ENCODE results near the gene CAB39L. TPM values are rescaled to one million over a fixed set of nuclear protein-coding genes. Genes with fewer than 3 reads are reported as not detected.
A peak's percentile ranks its signal among the peaks of the same experiment; 100 is the strongest.
"Not testable (repeated sequence)": the region's sequence is repeated elsewhere in the genome, so short reads cannot be mapped to it uniquely, and the experiment has no call there.

CAB39L gene
- total RNA-seq, 1 donor from 2014 or later: 19.3 TPM

DNA sequence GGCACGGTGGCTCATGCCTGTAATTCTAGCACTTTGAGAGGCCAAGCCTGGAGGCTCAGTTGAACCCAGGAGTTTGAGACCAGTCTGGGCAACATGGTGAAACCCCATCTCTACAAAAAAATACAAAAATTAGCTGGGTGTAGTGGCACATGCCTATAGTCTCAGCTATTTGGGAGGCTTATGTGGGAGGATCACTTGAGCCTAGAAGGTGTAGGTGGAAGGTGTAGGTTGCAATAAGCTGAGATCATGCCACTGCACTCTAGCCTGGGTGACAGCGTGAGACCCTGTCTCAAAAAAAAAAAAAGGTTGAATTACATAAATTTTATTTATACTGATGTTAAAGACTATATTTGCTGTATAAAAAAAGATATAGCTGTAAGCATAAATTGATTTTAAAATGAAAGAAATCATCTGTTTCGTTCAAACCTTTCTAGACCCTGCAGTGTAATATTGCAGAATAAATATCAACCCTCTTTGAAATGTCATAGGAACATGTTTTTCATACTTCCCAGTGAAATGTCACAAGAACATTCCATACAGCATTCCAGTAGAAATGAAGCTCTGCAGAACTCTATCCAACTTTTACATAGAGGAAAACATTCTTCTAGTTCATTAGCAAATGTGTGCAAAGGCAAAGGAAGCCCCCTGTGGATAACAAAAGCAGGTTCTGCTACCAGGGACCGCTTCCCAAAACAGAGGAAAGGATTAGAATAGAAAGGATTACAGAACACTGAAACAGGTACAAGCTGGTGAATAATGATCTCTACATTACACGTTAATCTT, 76.0 kb downstream of the CAB39L start:
- DNase-seq: no peak
- peak; percentile 49 for ATAC-seq (ENCODE audit: poor library complexity)
- intact Hi-C loops (cut with DNase I): no loop called here

DNA sequence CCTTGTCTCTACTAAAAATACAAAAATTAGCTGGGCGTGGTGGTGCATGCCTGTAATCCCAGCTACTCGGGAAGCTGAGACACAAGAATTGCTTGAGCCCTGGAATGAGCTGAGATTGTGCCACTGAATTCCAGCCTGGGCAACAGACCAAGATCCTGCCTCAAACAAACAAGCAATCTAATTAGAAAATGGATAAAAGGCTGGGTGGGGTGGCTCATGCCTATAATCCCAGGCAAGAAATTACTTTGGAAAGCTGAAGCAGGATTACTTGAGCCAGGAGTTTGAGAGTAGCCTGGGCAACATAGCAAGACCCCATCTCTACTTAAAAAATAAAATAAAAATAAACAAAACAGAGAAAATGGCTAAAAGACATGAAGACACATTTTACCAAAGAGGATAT, 77.0 kb downstream of the CAB39L start:
- intact Hi-C loops (cut with DNase I): no loop called here
- DNase-seq: no peak
- ATAC-seq (ENCODE audit: poor library complexity): no peak

DNA sequence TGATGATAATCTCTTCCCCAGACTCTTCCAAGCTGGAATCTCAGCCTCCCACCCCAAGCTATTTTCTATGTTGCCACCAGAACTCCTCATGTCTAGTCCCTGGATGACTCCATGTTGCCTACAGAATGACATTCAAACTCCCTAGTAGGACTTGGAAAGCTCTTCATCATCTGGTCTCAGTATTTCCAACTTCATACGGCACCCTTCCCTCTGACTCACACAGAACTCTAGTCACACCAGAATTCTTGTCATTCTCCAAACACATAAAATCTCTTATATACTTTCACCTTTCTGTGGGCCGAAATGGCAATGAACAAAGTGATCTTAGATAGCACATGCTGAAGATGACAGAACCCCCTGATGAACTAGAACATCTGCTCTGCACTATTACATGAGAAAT, 86.2 kb downstream of the CAB39L start:
- ATAC-seq (ENCODE audit: poor library complexity): no peak
- intact Hi-C loops (cut with DNase I): no loop called here
- DNase-seq: no peak

DNA sequence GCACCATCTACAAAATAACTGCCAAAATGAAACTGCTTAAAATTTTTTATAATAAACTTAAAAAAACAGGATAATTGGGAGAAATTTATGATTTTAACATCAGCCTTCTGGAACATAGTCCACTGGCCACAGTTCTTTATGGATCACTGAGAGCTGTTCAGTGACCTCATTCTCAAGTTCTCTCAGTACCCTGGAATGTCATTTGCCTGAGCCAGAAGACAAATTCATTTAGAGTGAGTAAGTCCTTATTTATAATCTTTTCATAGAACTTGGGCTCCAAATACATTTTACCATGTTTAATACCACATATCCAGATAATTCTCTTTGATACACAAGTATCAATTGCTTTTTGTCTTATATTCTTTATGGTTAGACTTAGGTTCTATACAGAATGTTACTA, 87.6 kb downstream of the CAB39L start:
- ATAC-seq (ENCODE audit: poor library complexity): peak; percentile 80
- DNase-seq: no peak
- intact Hi-C loops (cut with DNase I): no loop called here

DNA sequence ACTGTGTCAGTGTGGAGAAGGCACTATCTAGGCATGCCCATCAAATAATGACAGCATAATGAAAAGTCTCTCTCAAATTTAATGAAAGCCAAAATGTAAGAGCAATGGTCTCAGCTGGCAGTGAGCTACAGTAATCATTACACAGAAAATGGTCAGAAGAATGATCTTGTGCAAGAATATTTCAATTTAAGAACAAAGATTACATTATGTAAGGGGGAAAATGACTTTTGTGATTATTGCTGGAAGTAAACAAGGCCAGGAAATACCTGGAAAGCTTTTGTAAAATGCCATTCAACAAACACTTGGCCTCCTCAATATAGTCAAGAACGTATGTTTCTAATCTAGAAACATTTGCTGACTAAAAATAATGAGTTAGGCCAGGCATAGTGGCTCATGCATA, 89.1 kb downstream of the CAB39L start:
- intact Hi-C loops (cut with DNase I): no loop called here
- ATAC-seq (ENCODE audit: poor library complexity): no peak

DNA sequence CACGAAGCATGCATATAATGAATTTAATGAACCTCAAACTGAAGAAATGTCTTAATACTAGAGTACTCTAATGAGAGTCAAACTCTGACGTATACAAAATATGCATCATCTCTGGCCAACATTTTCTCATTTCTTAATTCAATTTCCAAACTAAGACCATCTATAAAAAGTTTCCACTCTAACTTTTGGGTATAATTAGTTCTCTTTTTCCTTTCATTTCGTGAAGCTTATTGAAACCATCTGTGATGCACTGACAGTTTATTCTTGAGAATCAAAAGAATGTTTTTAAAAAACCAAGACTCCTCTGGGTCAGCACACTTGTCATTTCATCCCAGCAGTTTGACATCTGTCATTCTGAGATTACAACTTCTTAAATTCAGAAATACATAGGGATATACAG, 90.0 kb downstream of the CAB39L start:
- intact Hi-C loops (cut with DNase I): no loop called here
- no peak for DNase-seq
- ATAC-seq (ENCODE audit: poor library complexity): no peak

More for the DNA sequence above, 89.1 kb downstream of the CAB39L start:
- no peak for DNase-seq

DNA sequence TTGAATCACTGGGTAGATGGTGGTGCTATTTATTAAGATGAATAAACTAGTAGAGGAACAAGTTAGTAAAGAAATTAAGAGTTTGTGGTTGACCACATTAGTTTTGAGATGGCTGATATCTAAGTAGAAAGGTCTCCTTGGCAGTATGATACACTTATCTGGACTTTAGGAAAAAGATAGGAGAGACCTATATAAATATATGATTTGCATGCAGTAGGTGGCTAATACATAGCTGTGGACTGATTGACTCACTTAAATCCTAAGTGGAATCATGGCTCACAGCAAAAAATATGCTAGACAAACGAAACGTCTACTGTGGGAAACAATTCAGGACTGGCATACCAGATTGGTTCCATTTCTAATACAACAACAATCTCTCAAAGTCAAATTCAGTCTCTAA, 92.0 kb downstream of the CAB39L start:
- ATAC-seq (ENCODE audit: poor library complexity) (no peak), DNase-seq (no peak)
- intact Hi-C loops (cut with DNase I): no loop called here

DNA sequence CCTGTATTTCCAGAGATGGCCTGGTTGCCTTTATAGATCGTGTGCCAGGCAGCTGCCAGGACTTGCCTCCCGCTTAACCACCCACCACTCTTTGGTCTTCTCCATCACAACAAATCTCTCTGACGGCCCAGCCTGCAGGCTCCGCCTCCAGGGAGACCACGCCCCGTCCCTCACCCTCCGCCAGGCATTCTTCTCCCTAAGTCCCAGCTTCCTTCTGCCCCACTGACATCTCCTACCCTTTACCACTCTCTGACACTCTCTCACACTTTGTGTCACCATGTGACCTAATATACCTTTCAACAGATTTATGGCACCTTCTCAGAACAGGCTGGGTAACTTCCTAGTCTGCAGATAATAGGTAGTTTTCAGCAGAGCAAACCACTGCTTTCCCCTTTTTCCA, 95.1 kb downstream of the CAB39L start:
- DNase-seq (no peak), ATAC-seq (ENCODE audit: poor library complexity) (no peak)
- intact Hi-C loops (cut with DNase I): no loop called here

DNA sequence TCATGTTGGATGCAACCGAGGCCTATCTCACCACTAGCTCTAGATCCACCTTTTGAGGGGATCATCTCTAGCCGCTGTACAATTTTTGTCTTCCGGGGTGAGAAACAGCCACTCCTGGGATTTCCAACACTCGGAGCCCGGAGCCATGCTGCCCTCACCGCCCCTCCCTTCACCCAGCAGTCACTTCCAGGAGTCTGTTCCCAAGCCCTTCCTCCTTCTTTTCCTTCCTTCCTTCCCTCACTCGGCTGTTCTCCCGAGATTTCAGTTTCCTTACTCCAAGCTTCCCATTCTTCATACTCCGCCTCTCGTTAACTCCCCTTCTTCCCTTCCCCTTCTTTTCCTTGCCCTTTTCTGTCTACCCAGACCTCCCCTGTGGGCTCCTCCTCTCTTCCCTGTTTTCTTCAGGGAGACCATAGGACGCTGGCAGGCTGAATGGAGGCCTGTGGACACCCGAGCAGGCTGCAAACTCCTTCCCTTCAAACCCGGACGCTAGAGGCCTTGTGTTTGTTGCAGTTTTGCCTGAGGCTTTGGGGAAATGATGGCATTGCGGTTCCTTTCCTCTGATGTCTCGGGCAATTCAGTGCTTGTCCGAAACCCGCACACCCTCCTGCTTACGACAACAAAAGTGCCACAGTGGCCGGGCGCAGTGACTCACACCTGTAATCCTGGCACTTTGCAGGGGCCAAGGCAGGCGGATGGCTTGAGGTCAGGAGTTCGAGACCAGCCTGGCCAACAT, 96.0 kb downstream of the CAB39L start:
- intact Hi-C loops (cut with DNase I): no loop called here
- ATAC-seq (ENCODE audit: poor library complexity): no peak
- DNase-seq: no peak

DNA sequence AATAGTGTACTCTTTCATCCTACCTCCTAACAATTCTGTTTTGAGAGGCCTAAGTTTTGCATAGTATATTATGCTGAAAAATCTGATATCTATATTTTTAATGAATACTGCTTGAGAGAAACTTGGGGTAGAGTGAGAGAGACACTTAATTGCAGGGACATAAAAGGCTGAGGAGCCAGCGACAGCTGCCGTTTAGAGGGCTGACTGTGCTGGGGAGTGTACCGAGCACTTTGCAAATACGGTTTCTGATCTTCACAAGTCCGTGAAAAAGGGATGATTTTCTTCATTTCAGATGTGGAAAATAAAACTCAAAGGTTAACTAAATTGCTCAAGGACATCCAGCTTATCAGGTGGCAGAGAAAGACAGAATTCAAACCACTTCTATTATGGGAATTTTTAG, 97.4 kb downstream of the CAB39L start:
- intact Hi-C loops (cut with DNase I): no loop called here
- no peak for DNase-seq
- ATAC-seq (ENCODE audit: poor library complexity): no peak

DNA sequence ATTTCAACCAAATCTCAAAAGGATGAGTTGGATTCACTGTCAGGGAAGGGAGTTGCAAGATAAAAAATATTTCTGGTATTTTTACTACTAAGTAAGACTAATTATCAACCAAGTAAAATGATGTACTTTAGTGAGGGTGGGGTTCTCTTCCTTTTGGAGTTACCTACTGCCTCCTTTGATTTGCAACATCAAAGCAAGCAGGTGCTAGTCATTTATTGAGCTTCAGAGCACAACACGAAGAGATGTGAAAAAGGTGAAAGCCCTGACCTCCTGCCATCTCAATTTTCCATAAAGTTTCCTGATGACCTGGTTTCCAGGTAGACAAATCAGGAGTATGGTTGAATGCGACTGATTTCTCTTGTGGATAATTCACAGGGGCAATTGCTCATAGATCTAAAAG, 100.1 kb downstream of the CAB39L start:
- DNase-seq (no peak), ATAC-seq (ENCODE audit: poor library complexity) (no peak)
- intact Hi-C loops (cut with DNase I): no loop called here

DNA sequence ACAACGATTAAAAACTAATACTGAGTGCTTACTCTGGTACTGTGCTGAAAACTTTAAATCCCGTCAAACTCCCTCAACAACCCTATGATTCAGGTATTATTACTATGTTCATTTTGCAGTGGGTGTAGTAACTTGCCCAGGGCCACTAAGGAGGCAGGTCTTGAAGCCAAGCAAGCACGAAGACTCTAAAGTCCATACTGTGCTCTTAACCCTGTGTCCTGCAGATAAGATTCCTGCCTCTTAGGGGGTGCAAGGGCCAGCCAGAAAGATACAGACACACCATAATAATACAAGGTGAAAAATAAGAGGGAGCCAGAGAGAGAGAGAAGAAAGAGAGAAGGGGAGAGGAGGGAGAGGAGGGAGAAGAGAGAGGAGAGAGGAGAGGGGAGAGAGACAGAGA, 100.6 kb downstream of the CAB39L start:
- no peak for ATAC-seq (ENCODE audit: poor library complexity)
- no peak for DNase-seq
- intact Hi-C loops (cut with DNase I): no loop called here

DNA sequence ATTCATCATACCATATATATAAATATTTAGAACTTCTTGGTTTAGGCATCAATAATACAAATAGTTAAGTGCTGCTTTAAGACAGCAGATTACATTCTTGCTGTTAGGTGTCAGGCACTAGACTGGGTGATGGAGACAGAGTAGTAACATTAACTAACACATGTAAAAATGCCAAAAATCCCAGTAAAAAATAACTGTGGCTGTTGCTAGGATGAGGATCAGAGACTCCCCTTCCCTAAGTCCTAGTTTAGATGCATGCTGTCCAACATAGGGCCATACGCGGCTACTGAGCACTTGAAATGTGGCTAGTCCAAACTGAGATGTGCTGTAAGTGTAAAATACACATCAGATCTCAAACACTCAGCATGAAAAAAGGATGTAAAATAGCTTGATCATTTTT, 101.4 kb downstream of the CAB39L start:
- no peak for ATAC-seq (ENCODE audit: poor library complexity)
- DNase-seq: no peak
- intact Hi-C loops (cut with DNase I): no loop called here

DNA sequence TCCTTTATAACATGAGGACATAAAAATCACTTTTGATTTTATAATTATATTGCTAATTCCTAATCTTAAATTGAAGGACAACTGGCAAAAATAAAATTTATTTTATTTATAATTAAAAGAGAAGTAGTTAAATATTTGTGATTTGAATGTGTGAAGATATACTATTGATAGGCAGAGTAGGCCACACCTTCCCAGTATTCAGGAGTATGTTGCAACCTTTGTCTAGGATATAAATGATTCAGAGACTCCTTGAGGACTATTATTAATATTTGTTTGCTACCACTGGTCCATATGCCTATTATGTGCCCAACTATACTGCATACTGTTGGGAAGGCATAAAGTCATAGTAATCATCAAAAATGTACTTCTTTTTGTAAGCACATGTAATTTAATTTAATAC, 101.9 kb downstream of the CAB39L start:
- intact Hi-C loops (cut with DNase I): no loop called here

DNA sequence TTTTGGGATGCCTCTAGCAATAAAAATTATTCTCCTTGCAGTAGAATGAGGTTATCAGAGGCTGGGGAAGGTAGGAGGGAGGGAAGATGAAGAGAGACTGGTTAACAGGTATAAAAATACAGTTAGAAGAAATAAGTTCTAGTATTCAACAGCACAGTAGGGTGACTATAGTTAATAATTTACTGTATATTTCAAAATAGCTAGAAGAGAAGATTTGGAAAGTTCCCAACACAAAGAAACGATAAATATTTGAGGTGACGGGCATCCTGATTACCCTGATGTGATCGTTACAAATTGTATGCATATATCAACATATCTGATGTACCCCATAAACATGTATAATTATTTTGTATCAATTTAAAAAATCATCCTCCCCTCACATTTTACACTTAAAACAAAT, 102.3 kb downstream of the CAB39L start:
- DNase-seq (no peak), ATAC-seq (ENCODE audit: poor library complexity) (no peak)
- intact Hi-C loops (cut with DNase I): no loop called here

More for the DNA sequence above, 101.9 kb downstream of the CAB39L start:
- DNase-seq (no peak), ATAC-seq (ENCODE audit: poor library complexity) (no peak)

DNA sequence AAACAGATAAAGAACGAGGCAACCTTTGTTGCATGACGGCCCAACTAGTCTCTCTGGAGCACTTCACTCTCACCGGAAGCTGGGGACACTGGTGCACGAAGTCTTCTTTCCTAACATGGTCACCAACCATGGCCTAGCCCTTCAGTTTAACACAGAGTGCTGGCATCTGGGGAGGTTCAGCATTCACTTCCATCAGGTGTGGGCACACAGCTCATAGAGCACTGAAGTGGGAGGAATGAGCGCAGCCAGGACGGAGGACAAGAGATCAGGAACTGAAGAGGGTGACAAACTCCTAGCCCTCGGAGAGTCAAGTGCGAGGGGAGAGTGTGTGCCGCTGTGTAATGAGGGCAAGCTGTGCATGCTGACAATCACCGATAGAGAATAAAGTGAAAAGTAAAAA, 103.7 kb downstream of the CAB39L start:
- intact Hi-C loops (cut with DNase I): no loop called here
- no peak for DNase-seq

DNA sequence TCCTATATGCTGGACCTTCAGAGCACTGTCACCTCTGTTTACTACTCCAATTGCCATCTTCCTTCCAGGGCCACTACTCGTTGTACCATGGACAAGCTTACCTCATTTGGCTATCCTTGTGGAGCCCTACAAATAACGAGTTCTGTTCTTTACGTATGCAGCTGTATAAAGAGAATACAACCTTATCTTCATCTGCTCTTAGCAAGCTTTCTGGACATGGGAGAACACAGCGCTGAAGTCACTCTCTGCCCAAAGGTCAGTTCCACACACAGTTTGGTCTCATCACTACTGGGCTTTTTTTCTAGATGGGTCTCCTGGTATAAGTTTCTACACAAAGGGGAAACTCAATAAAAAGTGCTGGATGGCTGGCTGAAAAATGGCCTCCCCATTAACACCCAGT, 107.2 kb downstream of the CAB39L start:
- no peak for DNase-seq
- ATAC-seq (ENCODE audit: poor library complexity): no peak
- intact Hi-C loops (cut with DNase I): no loop called here

More for the DNA sequence above, 103.7 kb downstream of the CAB39L start:
- ATAC-seq (ENCODE audit: poor library complexity): no peak

DNA sequence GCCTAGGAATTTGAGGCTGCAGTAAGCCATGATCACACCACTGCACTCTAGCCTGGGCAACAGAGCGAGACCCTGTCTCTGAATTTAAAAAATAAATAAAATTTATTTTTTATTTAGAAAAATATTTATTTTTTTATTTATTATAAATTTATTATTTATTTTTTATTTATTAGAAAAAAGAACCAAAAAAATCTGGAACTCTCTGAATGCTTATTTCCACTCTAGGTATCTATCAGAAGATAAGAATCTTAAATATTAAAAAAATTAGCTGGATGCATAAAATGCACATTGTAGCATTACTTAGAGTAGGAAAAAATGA, 113.4 kb downstream of the CAB39L start:
- DNase-seq (no peak), ATAC-seq (ENCODE audit: poor library complexity) (no peak)

DNA sequence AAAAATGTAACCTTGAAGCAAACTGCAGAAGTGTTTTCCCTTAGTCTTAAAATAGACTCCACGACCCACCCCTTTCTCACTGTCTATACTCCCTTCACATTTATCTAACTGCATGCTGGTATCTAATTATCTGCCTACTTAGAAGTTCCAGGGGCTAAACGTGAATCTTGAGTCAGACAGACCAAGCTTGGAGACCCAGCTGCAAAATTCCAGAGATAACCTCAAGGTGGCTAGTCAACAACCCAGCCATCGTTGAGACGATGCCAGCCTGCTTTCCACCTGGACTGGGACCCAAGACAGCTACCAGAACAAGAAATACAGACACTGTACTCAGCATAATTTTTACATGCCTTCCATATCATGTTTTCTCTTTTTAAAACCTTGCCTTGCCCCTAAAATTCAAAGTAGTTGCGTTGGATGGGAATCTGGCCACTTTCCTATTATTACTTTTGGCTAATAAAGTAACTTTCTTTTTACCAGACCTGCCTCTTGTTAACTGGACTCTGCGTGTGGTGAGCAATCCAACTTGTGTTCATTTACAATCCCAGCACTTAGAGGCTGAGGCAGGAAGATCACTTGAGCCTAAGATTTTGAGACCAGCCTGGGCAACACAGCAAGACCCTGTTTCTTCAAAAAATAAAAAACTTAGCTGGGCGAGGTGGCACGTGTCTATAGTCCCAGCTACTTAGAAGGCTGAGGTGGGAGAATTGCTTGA, 113.9 kb downstream of the CAB39L start:
- no peak for DNase-seq
- ATAC-seq (ENCODE audit: poor library complexity): no peak
- intact Hi-C loops (cut with DNase I): no loop called here

More for the DNA sequence above, 113.4 kb downstream of the CAB39L start:
- intact Hi-C loops (cut with DNase I): no loop called here

DNA sequence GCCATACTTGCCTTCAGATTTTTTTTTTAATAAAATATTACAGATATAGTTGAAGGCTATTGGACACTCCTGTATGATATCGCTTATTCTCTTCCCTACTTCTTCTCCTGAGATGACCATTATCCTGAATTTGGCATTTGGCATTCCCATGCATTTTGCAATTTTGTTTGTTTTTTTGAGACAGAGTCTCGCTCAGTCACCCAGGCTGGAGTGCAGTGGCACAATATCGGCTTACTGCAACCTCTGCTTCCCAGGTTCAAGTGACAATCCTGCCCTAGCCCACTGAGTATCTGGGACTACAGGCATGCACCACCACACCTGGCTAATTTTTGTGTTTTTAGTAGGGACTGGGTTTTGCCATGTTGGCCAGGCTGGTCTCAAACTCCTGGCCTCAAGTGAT, 116.7 kb downstream of the CAB39L start:
- ATAC-seq (ENCODE audit: poor library complexity); intact Hi-C loops (cut with DNase I); DNase-seq: not testable (repeated sequence)
